Measurements from ENCODE around the gene CMC1.

Gene CMC1

DNA sequence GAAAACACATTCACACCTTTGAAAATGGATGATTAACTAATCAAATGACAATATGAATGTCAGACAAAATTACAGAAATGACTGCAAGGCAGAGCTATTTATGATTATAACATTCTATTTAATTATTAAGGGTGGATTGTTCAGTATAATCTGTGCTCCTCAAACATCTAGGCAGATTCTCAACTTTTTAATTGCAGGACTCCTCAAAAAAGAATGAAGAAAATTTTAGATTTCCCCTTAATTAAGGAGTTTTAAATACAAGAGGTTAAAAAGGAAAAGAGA lies 22.6 kb upstream of the CMC1 start:
- Histone ChIP-seq H3K79me2 (ENCODE audit: insufficient read depth, low read length) (no peaks in the 10 kb centered on the region), H2AFZ (ENCODE audit: low read depth, low read length) (no peak overlapping the region), H3K4me1 (ENCODE audit: insufficient read depth, low read length) (no peaks in the 10 kb centered on the region), H3K36me3 (ENCODE audit: insufficient read depth, low read length) (no peaks in the 10 kb centered on the region), H3K27me3 (ENCODE audit: insufficient read depth, low read length, poor library complexity) (no peaks in the 10 kb centered on the region), H3K27ac (ENCODE audit: low read length) (no peak overlapping the region), H3K4me3 (ENCODE audit: low read depth in 1 of 2, low read length in 2 of 2) (no peak overlapping the region), H3K9me3 (ENCODE audit: insufficient read depth, low read length, severe bottlenecking) (peaks cover 4% of the 10 kb centered on the region), H3K9ac (ENCODE audit: low read depth, low read length) (no peak overlapping the region), H3K4me2 (ENCODE audit: insufficient read depth, low read length) (no peak overlapping the region), H4K20me1 (ENCODE audit: insufficient read depth, low read length) (no peaks in the 10 kb centered on the region)
- TF ChIP-seq, protein P1, sequence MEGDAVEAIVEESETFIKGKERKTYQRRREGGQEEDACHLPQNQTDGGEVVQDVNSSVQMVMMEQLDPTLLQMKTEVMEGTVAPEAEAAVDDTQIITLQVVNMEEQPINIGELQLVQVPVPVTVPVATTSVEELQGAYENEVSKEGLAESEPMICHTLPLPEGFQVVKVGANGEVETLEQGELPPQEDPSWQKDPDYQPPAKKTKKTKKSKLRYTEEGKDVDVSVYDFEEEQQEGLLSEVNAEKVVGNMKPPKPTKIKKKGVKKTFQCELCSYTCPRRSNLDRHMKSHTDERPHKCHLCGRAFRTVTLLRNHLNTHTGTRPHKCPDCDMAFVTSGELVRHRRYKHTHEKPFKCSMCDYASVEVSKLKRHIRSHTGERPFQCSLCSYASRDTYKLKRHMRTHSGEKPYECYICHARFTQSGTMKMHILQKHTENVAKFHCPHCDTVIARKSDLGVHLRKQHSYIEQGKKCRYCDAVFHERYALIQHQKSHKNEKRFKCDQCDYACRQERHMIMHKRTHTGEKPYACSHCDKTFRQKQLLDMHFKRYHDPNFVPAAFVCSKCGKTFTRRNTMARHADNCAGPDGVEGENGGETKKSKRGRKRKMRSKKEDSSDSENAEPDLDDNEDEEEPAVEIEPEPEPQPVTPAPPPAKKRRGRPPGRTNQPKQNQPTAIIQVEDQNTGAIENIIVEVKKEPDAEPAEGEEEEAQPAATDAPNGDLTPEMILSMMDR (IDR thresholded peaks at IDR 0.05; ENCODE audit: borderline replicate concordance, extremely low read depth, low read length, poor library complexity, severe bottlenecking): no peak
- TF ChIP-seq EZH2 (IDR thresholded peaks at IDR 0.05; ENCODE audit: borderline replicate concordance, low read depth, low read length, severe bottlenecking): no peak
- ATAC-seq (ENCODE audit: insufficient read depth, low read depth): no peak
- DNase-seq: no peak

DNA sequence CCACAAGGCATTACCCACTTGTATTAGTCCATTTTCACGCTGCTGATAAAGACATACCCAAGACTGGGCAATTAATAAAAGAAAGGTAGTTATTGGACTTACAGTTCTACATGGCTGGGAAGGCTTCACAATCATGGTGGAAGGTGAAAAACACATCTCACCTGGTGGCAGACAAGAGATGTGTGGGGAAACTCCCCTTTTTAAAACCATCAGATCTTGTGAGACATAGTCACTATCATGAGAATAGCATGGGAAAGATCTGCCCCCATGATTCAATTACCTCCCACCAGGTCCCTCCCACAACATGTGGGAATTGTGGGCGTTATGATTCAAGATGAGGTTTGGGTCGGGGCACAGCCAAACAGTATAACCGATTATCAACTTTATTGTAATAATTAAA lies 17.0 kb upstream of the CMC1 start:
- Histone ChIP-seq H3K9ac (ENCODE audit: low read depth, low read length) (no peak overlapping the region), H3K36me3 (ENCODE audit: insufficient read depth, low read length) (no peaks in the 10 kb centered on the region), H3K79me2 (ENCODE audit: insufficient read depth, low read length) (no peaks in the 10 kb centered on the region), H3K27ac (ENCODE audit: low read length) (no peak overlapping the region), H4K20me1 (ENCODE audit: insufficient read depth, low read length) (no peaks in the 10 kb centered on the region), H3K4me1 (ENCODE audit: insufficient read depth, low read length) (no peaks in the 10 kb centered on the region), H3K4me3 (ENCODE audit: low read depth in 1 of 2, low read length in 2 of 2) (no peak overlapping the region), H3K27me3 (ENCODE audit: insufficient read depth, low read length, poor library complexity) (no peaks in the 10 kb centered on the region), H3K4me2 (ENCODE audit: insufficient read depth, low read length) (no peak overlapping the region), H2AFZ (ENCODE audit: low read depth, low read length) (no peak overlapping the region), H3K9me3 (ENCODE audit: insufficient read depth, low read length, severe bottlenecking) (no peaks in the 10 kb centered on the region)
- DNase-seq (no peak), ATAC-seq (ENCODE audit: insufficient read depth, low read depth) (no peak)
- TF ChIP-seq EZH2 (IDR thresholded peaks at IDR 0.05; ENCODE audit: borderline replicate concordance, low read depth, low read length, severe bottlenecking): no peak
- TF ChIP-seq, protein P1 (IDR thresholded peaks at IDR 0.05; ENCODE audit: borderline replicate concordance, extremely low read depth, low read length, poor library complexity, severe bottlenecking): no peak

DNA sequence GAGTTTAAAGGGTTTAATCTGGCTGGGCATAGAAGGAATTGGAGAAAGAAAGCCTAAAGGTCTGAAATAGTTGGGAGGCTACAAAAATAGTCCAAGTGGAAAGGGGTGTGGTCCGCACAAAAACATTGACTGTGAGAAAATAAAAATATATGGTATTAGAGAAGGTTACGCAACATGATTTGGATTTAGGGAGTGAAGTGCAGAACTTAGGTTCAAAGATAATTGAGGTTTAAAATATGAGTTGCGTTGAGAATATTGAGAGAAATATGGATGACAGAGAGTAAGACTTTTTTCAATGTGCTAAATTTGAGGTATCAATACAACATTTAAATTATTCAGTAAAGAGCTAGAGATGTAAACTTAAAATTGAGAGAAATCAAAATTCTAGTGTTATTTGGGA lies 15.4 kb upstream of the CMC1 start:
- H2AFZ ChIP-seq (ENCODE audit: low read depth, low read length): no peak overlapping the region
- H4K20me1 ChIP-seq (ENCODE audit: insufficient read depth, low read length): no peaks in the 10 kb centered on the region
- no peak overlapping the region for H3K27ac ChIP-seq (ENCODE audit: low read length)
- H3K4me1 ChIP-seq (ENCODE audit: insufficient read depth, low read length): no peaks in the 10 kb centered on the region
- no peaks in the 10 kb centered on the region for H3K36me3 ChIP-seq (ENCODE audit: insufficient read depth, low read length)
- TF ChIP-seq EZH2 (IDR thresholded peaks at IDR 0.05; ENCODE audit: borderline replicate concordance, low read depth, low read length, severe bottlenecking): no peak
- TF ChIP-seq, protein P1 (IDR thresholded peaks at IDR 0.05; ENCODE audit: borderline replicate concordance, extremely low read depth, low read length, poor library complexity, severe bottlenecking): no peak
- H3K9me3 ChIP-seq (ENCODE audit: insufficient read depth, low read length, severe bottlenecking): no peaks in the 10 kb centered on the region
- H3K4me3 ChIP-seq (ENCODE audit: low read depth in 1 of 2, low read length in 2 of 2): no peak overlapping the region
- H3K9ac ChIP-seq (ENCODE audit: low read depth, low read length): no peak overlapping the region
- no peak overlapping the region for H3K4me2 ChIP-seq (ENCODE audit: insufficient read depth, low read length)
- no peaks in the 10 kb centered on the region for H3K79me2 ChIP-seq (ENCODE audit: insufficient read depth, low read length)
- H3K27me3 ChIP-seq (ENCODE audit: insufficient read depth, low read length, poor library complexity): no peaks in the 10 kb centered on the region
- ATAC-seq (ENCODE audit: insufficient read depth, low read depth) (no peak), DNase-seq (no peak)

DNA sequence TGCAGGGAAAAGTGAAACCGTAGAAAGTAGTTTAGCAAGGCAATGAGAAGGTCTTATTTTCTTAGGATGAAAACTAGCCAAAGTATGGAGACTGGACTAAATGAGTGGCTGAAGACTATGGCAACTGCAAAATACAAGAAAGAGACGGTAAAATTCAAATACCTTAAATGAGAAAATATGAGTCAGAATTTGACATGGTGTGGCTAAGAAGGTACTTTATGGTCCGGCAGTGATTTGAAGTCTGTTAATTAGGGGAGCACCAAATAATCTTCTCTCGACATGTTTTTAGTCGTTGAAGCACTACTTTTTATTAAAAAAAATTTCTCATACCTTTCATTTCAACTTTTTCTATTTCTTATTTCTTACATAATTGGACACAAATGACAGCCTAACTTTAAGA lies 12.8 kb upstream of the CMC1 start:
- H2AFZ ChIP-seq (ENCODE audit: low read depth, low read length): no peak overlapping the region
- TF ChIP-seq, protein P1 (IDR thresholded peaks at IDR 0.05; ENCODE audit: borderline replicate concordance, extremely low read depth, low read length, poor library complexity, severe bottlenecking): no peak
- TF ChIP-seq EZH2 (IDR thresholded peaks at IDR 0.05; ENCODE audit: borderline replicate concordance, low read depth, low read length, severe bottlenecking): no peak
- no peak for ATAC-seq (ENCODE audit: insufficient read depth, low read depth)

More for the DNA sequence above, 12.8 kb upstream of the CMC1 start:
- H4K20me1 ChIP-seq (ENCODE audit: insufficient read depth, low read length): no peaks in the 10 kb centered on the region
- no peaks in the 10 kb centered on the region for H3K36me3 ChIP-seq (ENCODE audit: insufficient read depth, low read length)
- no peaks in the 10 kb centered on the region for H3K27me3 ChIP-seq (ENCODE audit: insufficient read depth, low read length, poor library complexity)
- no peaks in the 10 kb centered on the region for H3K4me1 ChIP-seq (ENCODE audit: insufficient read depth, low read length)
- H3K9ac ChIP-seq (ENCODE audit: low read depth, low read length): no peak overlapping the region
- H3K4me2 ChIP-seq (ENCODE audit: insufficient read depth, low read length): no peak overlapping the region
- H3K27ac ChIP-seq (ENCODE audit: low read length): no peak overlapping the region
- H3K4me3 ChIP-seq (ENCODE audit: low read depth in 1 of 2, low read length in 2 of 2): no peak overlapping the region
- no peak for DNase-seq
- no peaks in the 10 kb centered on the region for H3K79me2 ChIP-seq (ENCODE audit: insufficient read depth, low read length)
- H3K9me3 ChIP-seq (ENCODE audit: insufficient read depth, low read length, severe bottlenecking): no peaks in the 10 kb centered on the region
